Measurements from ENCODE around the gene COX8C. TPM values are rescaled to one million over a fixed set of nuclear protein-coding genes. Genes with fewer than 3 reads are reported as not detected.

The COX8C gene
- total RNA-seq: not detected

- Histone ChIP-seq H3K9me3 (no peaks in the 10 kb centered on the region), H3K9ac (ENCODE audit: low read depth in 2 of 2, low read length in 2 of 2) (no peak within 1 kb of the TSS), H3K4me3 (no peak within 1 kb of the TSS), H3K27ac (no peak within 1 kb of the TSS), H3K27me3 (no peaks in the 10 kb centered on the region), H3K36me3 (no peaks in the 10 kb centered on the region), H3K4me1 (no peaks in the 10 kb centered on the region)
- DNase-seq: no peak
- intact Hi-C loops (cut with DNase I): no loop called here
- no peak for TF ChIP-seq CTCF (IDR thresholded peaks at IDR 0.05)
Measured at GRCh38 chr14:93346926-93347721, at the start of gene COX8C. COX8C (plus strand) TSS chr14:93347182; CDS start chr14:93347269, 87 bp downstream.

- Histone ChIP-seq H3K4me3 (no peak overlapping the region), H3K27ac (no peak overlapping the region), H3K4me1 (peaks cover 4% of the 10 kb centered on the region), H3K27me3 (no peaks in the 10 kb centered on the region), H3K9ac (ENCODE audit: low read depth in 2 of 2, low read length in 2 of 2) (no peak overlapping the region), H3K9me3 (no peaks in the 10 kb centered on the region), H3K36me3 (no peaks in the 10 kb centered on the region)
- DNase-seq: no peak
- no peak for TF ChIP-seq CTCF (IDR thresholded peaks at IDR 0.05)
- intact Hi-C loops (cut with DNase I): no loop called here
Measured at GRCh38 chr14:93299416-93299815, 47.6 kb upstream of the COX8C start.

GRCh38 chr14:93299866-93300265, 47.1 kb upstream of the COX8C start:
- TF ChIP-seq CTCF (IDR thresholded peaks at IDR 0.05): no peak
- intact Hi-C loops (cut with DNase I): no loop called here
- H3K9me3 ChIP-seq: no peaks in the 10 kb centered on the region
- no peak overlapping the region for H3K27ac ChIP-seq
- H3K9ac ChIP-seq (ENCODE audit: low read depth in 2 of 2, low read length in 2 of 2): no peak overlapping the region
- DNase-seq: no peak
- H3K36me3 ChIP-seq: no peaks in the 10 kb centered on the region
- H3K27me3 ChIP-seq: no peaks in the 10 kb centered on the region
- H3K4me3 ChIP-seq: no peak overlapping the region
- peaks cover 4% of the 10 kb centered on the region for H3K4me1 ChIP-seq

- no peak overlapping the region for H3K9ac ChIP-seq (ENCODE audit: low read depth in 2 of 2, low read length in 2 of 2)
- intact Hi-C loops (cut with DNase I): no loop called here
- DNase-seq: no peak
Measured at GRCh38 chr14:93301821-93302447, 45.0 kb upstream of the COX8C start.

More at GRCh38 chr14:93301821-93302447, 45.0 kb upstream of the COX8C start:
- no peak for TF ChIP-seq CTCF (IDR thresholded peaks at IDR 0.05)
- Histone ChIP-seq H3K4me3 (no peak overlapping the region), H3K9me3 (no peaks in the 10 kb centered on the region), H3K36me3 (no peaks in the 10 kb centered on the region), H3K4me1 (peaks cover 14% of the 10 kb centered on the region), H3K27me3 (no peaks in the 10 kb centered on the region), H3K27ac (no peak overlapping the region)

Measured in colonic mucosa (tissue), 4 donors.